Fibroblast of upper back skin (primary cell): ENCODE results near the gene PRRT3.
"Not testable (repeated sequence)": the region's sequence is repeated elsewhere in the genome, so short reads cannot be mapped to it uniquely, and the experiment has no call there.

Experiments used
- DNase-seq: peaks from one replicate; pipeline ENCODE4 v3.0.0-alpha.2; 2013

The PRRT3 gene

DNA sequence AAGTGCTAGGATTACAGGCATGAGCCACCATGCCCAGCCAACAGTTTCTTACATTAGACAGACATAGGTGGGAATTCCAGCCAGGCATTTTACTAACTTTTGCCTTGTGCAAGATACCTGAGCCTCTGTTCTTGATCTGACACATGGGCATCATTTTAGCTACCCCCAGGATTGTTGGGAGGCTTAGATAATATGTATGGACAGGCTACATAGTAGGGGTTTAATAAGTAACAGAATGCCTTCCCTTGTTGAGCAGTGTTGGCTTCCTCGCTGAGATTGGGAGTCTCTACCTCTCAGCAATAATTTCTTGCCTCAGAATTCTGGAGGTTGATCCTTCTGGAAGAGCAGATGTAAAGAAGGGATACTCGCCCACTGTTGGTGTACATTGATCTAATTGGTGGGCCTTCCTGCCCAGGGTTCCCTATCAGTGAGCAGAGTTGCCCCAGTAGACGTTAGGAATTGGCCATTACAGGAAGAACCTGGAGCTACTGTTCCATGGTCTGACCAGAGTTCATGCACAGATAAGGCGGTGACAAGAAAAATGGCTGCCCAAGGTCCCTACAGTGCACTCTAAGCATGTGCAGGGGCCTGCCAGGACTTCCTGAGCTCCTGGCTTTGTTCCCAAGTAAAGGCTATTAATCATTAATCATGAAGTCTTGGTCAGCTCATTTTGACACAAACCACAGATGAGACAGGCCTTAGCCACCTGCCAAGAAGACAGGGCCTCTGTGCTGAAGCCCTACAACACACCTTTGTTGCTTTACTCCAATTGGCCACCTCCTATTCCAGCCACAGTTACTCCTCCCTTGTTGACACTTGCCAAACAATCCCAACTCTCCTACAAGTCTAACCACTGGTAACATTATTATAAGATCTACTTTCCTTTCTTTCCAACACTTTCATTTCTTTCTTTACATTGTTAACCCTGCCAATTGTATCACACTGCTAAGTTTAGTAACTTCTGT lies 54.5 kb downstream of the PRRT3 start:
- DNase-seq: peak; percentile 60

DNA sequence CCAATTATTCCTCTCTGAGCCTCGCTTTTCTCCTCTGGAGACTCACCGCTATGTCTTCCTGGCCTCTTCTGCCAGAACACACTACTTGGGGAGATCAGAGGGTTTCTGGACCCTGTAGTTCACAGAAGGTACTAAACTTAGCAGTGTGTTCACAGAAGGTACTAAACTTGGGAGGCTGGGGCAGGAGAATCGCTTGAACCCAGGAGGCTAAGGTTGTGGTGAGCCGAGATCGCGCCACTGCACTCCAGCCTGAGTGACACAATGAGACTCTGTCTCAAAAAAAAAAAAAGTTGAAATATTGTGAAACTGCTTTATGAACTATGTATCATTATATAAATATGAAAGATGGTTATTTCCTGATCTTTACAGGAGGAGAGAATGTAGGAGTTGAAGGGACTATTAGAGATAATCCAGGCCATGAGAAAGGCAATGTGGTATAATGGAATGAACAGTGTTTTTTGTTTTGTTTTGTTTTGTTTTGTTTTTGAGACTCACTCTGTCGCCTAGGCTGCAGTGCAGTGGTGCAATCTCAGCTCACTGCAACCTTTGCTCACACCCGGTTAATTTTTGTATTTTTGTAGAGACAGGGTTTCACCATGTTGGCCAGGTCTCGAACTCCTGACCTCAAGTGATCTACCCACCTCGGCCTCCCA lies 55.3 kb downstream of the PRRT3 start:
- DNase-seq: not testable (repeated sequence)

DNA sequence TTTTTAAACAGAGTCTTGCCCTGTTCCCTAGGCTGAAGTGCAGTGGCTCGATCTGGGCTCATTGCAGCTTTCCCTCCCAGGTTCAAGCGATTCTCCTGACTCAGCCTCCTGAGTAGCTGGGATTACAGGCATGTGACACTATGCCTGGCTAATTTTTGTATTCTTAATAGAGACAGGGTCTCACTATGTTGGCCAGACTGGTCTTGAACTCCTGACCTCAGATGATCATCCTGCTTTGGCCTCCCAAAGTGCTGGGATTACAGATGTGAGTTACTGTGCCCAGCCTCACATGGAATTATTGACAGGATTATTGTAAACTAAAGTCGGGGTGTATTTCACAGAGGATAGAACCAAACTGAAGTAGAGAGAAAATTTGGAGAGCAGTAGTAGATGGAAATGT lies 56.5 kb downstream of the PRRT3 start:
- DNase-seq: not testable (repeated sequence)
